Activated T-cell treated with anti-CD3 and anti-CD28 coated beads, Interleukin-2, amount 50 U/mL, for 24 hours (primary cell): ENCODE data around the gene SLC18A2.
"Not testable (repeated sequence)": the region's sequence is repeated elsewhere in the genome, so short reads cannot be mapped to it uniquely, and the experiment has no call there.

ENCODE experiments used
- DNase-seq: peaks from one replicate; pipeline ENCODE4 v3.0.0-alpha.2; 2020
- H3K27ac Mint-ChIP-seq: 2 replicates; pipeline ENCODE4 v1.8.0; 2020; ENCODE audit warnings: mild to moderate bottlenecking, mixed read lengths
- H3K27me3 Mint-ChIP-seq: 2 replicates; pipeline ENCODE4 v1.8.0; 2020; ENCODE audit warnings: mixed read lengths
- H3K36me3 Mint-ChIP-seq: 2 replicates; pipeline ENCODE4 v1.8.0; 2020; ENCODE audit warnings: low read depth, mixed read lengths
- H3K4me1 Mint-ChIP-seq: 2 replicates; pipeline ENCODE4 v1.8.0; 2020; ENCODE audit warnings: low read depth, mixed read lengths
- H3K4me3 Mint-ChIP-seq: 2 replicates; pipeline ENCODE4 v1.8.0; 2020; ENCODE audit warnings: mild to moderate bottlenecking, moderate library complexity, mixed read lengths
- H3K9me3 Mint-ChIP-seq: 2 replicates; pipeline ENCODE4 v1.8.0; 2020; ENCODE audit warnings: mixed read lengths

SLC18A2 gene

GRCh38 chr10:117298219-117298618 lies 57.3 kb downstream of the SLC18A2 start:
- no peak overlapping the region for H3K4me3 Mint-ChIP-seq
- peaks cover 21% of the 10 kb centered on the region for H3K9me3 Mint-ChIP-seq
- no peak for DNase-seq
- no peak overlapping the region for H3K27ac Mint-ChIP-seq
- H3K27me3 Mint-ChIP-seq, result no peaks in the 10 kb centered on the region
- peaks cover 50% of the 10 kb centered on the region for H3K36me3 Mint-ChIP-seq
- H3K4me1 Mint-ChIP-seq, result peaks cover 2% of the 10 kb centered on the region

GRCh38 chr10:117299435-117299834 lies 58.5 kb downstream of the SLC18A2 start:
- H3K27ac Mint-ChIP-seq, result no peak overlapping the region
- no peaks in the 10 kb centered on the region for H3K4me1 Mint-ChIP-seq
- H3K36me3 Mint-ChIP-seq, result peaks cover 62% of the 10 kb centered on the region
- H3K4me3 Mint-ChIP-seq, result no peak overlapping the region
- DNase-seq, result no peak
- H3K27me3 Mint-ChIP-seq, result no peaks in the 10 kb centered on the region
- H3K9me3 Mint-ChIP-seq, result peaks cover 22% of the 10 kb centered on the region

- peaks cover 69% of the 10 kb centered on the region for H3K36me3 Mint-ChIP-seq
- peaks cover 22% of the 10 kb centered on the region for H3K9me3 Mint-ChIP-seq
- no peaks in the 10 kb centered on the region for H3K4me1 Mint-ChIP-seq
- no peaks in the 10 kb centered on the region for H3K27me3 Mint-ChIP-seq
- no peak for DNase-seq
- no peak overlapping the region for H3K4me3 Mint-ChIP-seq
- no peak overlapping the region for H3K27ac Mint-ChIP-seq
These were observed 59.8 kb downstream of the SLC18A2 start for GRCh38 chr10:117300671-117301070.

- not testable (repeated sequence) for DNase-seq, H3K27me3 Mint-ChIP-seq, H3K27ac Mint-ChIP-seq, H3K4me1 Mint-ChIP-seq, H3K4me3 Mint-ChIP-seq
- Mint-ChIP-seq H3K36me3 (peaks cover 74% of the 10 kb centered on the region), H3K9me3 (peaks cover 22% of the 10 kb centered on the region)
These were observed 62.5 kb downstream of the SLC18A2 start for GRCh38 chr10:117303451-117303850.

- DNase-seq, result no peak
- no peak overlapping the region for H3K4me3 Mint-ChIP-seq
- no peak overlapping the region for H3K27ac Mint-ChIP-seq
These were observed 65.8 kb downstream of the SLC18A2 start for GRCh38 chr10:117306674-117307073.

GRCh38 chr10:117311261-117311660 lies 70.3 kb downstream of the SLC18A2 start:
- no peak overlapping the region for H3K27ac Mint-ChIP-seq
- H3K27me3 Mint-ChIP-seq, result no peaks in the 10 kb centered on the region
- peaks cover 25% of the 10 kb centered on the region for H3K4me1 Mint-ChIP-seq
- no peak overlapping the region for H3K4me3 Mint-ChIP-seq
- DNase-seq, result no peak
- peaks cover 59% of the 10 kb centered on the region for H3K36me3 Mint-ChIP-seq
- no peaks in the 10 kb centered on the region for H3K9me3 Mint-ChIP-seq

More at GRCh38 chr10:117306674-117307073, 65.8 kb downstream of the SLC18A2 start:
- H3K4me1 Mint-ChIP-seq, result peaks cover 19% of the 10 kb centered on the region
- peaks cover 10% of the 10 kb centered on the region for H3K9me3 Mint-ChIP-seq
- no peaks in the 10 kb centered on the region for H3K27me3 Mint-ChIP-seq
- H3K36me3 Mint-ChIP-seq, result peaks cover 64% of the 10 kb centered on the region

GRCh38 chr10:117312430-117312829 lies 71.5 kb downstream of the SLC18A2 start:
- peaks cover 25% of the 10 kb centered on the region for H3K4me1 Mint-ChIP-seq
- H3K27me3 Mint-ChIP-seq, result no peaks in the 10 kb centered on the region
- H3K4me3 Mint-ChIP-seq, result no peak overlapping the region
- peaks cover 65% of the 10 kb centered on the region for H3K36me3 Mint-ChIP-seq
- no peak for DNase-seq
- H3K27ac Mint-ChIP-seq, result no peak overlapping the region
- no peaks in the 10 kb centered on the region for H3K9me3 Mint-ChIP-seq

- no peaks in the 10 kb centered on the region for H3K9me3 Mint-ChIP-seq
- H3K27ac Mint-ChIP-seq, result no peak overlapping the region
- H3K4me3 Mint-ChIP-seq, result no peak overlapping the region
- H3K27me3 Mint-ChIP-seq, result no peaks in the 10 kb centered on the region
- peaks cover 73% of the 10 kb centered on the region for H3K36me3 Mint-ChIP-seq
- H3K4me1 Mint-ChIP-seq, result peaks cover 25% of the 10 kb centered on the region
- no peak for DNase-seq
These were observed 72.7 kb downstream of the SLC18A2 start for GRCh38 chr10:117313641-117314040.

GRCh38 chr10:117316701-117317100 lies 75.8 kb downstream of the SLC18A2 start:
- Mint-ChIP-seq H3K4me3 (no peak overlapping the region), H3K4me1 (peaks cover 6% of the 10 kb centered on the region), H3K36me3 (peaks cover 59% of the 10 kb centered on the region), H3K9me3 (no peaks in the 10 kb centered on the region), H3K27ac (no peak overlapping the region), H3K27me3 (no peaks in the 10 kb centered on the region)
- no peak for DNase-seq

- peaks cover 3% of the 10 kb centered on the region for H3K4me1 Mint-ChIP-seq
- no peak overlapping the region for H3K4me3 Mint-ChIP-seq
- peaks cover 37% of the 10 kb centered on the region for H3K36me3 Mint-ChIP-seq
- no peaks in the 10 kb centered on the region for H3K27me3 Mint-ChIP-seq
- H3K9me3 Mint-ChIP-seq, result no peaks in the 10 kb centered on the region
- no peak overlapping the region for H3K27ac Mint-ChIP-seq
- DNase-seq, result no peak
These were observed 78.0 kb downstream of the SLC18A2 start for GRCh38 chr10:117318909-117319308.

GRCh38 chr10:117320050-117320665 lies 79.2 kb downstream of the SLC18A2 start:
- DNase-seq, result no peak
- peaks cover 3% of the 10 kb centered on the region for H3K4me1 Mint-ChIP-seq
- peaks cover 28% of the 10 kb centered on the region for H3K36me3 Mint-ChIP-seq
- H3K27ac Mint-ChIP-seq, result no peak overlapping the region
- H3K27me3 Mint-ChIP-seq, result no peaks in the 10 kb centered on the region
- H3K4me3 Mint-ChIP-seq, result no peak overlapping the region
- no peaks in the 10 kb centered on the region for H3K9me3 Mint-ChIP-seq

- no peak overlapping the region for H3K4me3 Mint-ChIP-seq
- no peak overlapping the region for H3K27ac Mint-ChIP-seq
- peaks cover 3% of the 10 kb centered on the region for H3K4me1 Mint-ChIP-seq
- DNase-seq, result no peak
- H3K9me3 Mint-ChIP-seq, result no peaks in the 10 kb centered on the region
- H3K27me3 Mint-ChIP-seq, result no peaks in the 10 kb centered on the region
- H3K36me3 Mint-ChIP-seq, result peaks cover 32% of the 10 kb centered on the region
These were observed 81.3 kb downstream of the SLC18A2 start for GRCh38 chr10:117322260-117322659.

- Mint-ChIP-seq H3K9me3 (no peaks in the 10 kb centered on the region), H3K27me3 (no peaks in the 10 kb centered on the region), H3K27ac (no peak overlapping the region), H3K36me3 (peaks cover 21% of the 10 kb centered on the region), H3K4me1 (peaks cover 4% of the 10 kb centered on the region), H3K4me3 (no peak overlapping the region)
- DNase-seq, result no peak
These were observed 83.5 kb downstream of the SLC18A2 start for GRCh38 chr10:117324367-117324766.

GRCh38 chr10:117327262-117327661 lies 86.3 kb downstream of the SLC18A2 start:
- no peak overlapping the region for H3K4me3 Mint-ChIP-seq
- H3K27me3 Mint-ChIP-seq, result no peaks in the 10 kb centered on the region
- H3K9me3 Mint-ChIP-seq, result no peaks in the 10 kb centered on the region
- peaks cover 7% of the 10 kb centered on the region for H3K4me1 Mint-ChIP-seq
- DNase-seq, result no peak
- peaks cover 38% of the 10 kb centered on the region for H3K36me3 Mint-ChIP-seq
- no peak overlapping the region for H3K27ac Mint-ChIP-seq
